Sigmoid colon (tissue), 7 donors: Measurements from ENCODE around the gene ZFAND3. TPM values are rescaled to one million over a fixed set of nuclear protein-coding genes. Genes with fewer than 3 reads are reported as not detected.

Experiments used
- DNase-seq: peaks from one replicate; pipeline ENCODE4 v3.0.0-alpha.2; 2019
- H3K27ac ChIP-seq, 4 donors: fragments of 200-600 bp; sonication (generic); one replicate each; pipeline ENCODE4 v1.5.1; 2016 to 2019; ENCODE audit warnings: mild to moderate bottlenecking in 1 of 4
- H3K27me3 ChIP-seq, 3 donors: fragments of 200-600 bp; sonication (generic); one replicate each; pipeline ENCODE4 v1.5.1; 2019; ENCODE audit warnings: mild to moderate bottlenecking in 1 of 3
- H3K36me3 ChIP-seq, 4 donors: fragments of 200-600 bp; sonication (generic); one replicate each; pipeline ENCODE4 v1.5.1; 2016 to 2019
- H3K4me1 ChIP-seq, 4 donors: fragments of 200-600 bp; sonication (generic); one replicate each; pipeline ENCODE4 v1.5.1; 2017 to 2019
- H3K4me3 ChIP-seq, 4 donors: fragments of 200-600 bp; sonication (generic); one replicate each; pipeline ENCODE4 v1.5.1; 2017 to 2019; ENCODE audit warnings: mild to moderate bottlenecking in 2 of 4, moderate library complexity in 1 of 4
- H3K9me3 ChIP-seq, 4 donors: fragments of 200-600 bp in 3 of 4; sonication (generic) in 3 of 4; one replicate each; pipeline versions ENCODE4 v1.5.1 to v1.6.1; 2013 to 2019
- CTCF ChIP-seq, 4 experiments: fragments of 450-650 bp in 3 of 4; fragments of 200-600 bp in 1 of 4; IDR thresholded peaks; one replicate each; pipeline ENCODE4 v1.5.1; 2016 to 2019; ENCODE audit warnings: antibody characterized with exemption in 4 of 4, mild to moderate bottlenecking in 3 of 4, moderate library complexity in 2 of 4
- EP300 ChIP-seq, 4 donors: sonication (generic); formaldehyde crosslinking; IDR thresholded peaks; one replicate each; pipeline ENCODE4 v1.6.1; 2017; ENCODE audit warnings: antibody characterized with exemption in 4 of 4
- POLR2A ChIP-seq, 2 donors: fragments of 450-650 bp; IDR thresholded peaks; one replicate each; pipeline ENCODE4 v1.6.1; 2016; ENCODE audit warnings: antibody characterized with exemption in 2 of 2, mild to moderate bottlenecking in 2 of 2, moderate library complexity in 2 of 2
- POLR2AphosphoS5 ChIP-seq, 4 donors: sonication (generic); formaldehyde crosslinking; IDR thresholded peaks; one replicate each; pipeline ENCODE4 v1.6.1; 2017; ENCODE audit warnings: antibody characterized with exemption in 4 of 4
- WGBS, 2 donors: extraction: QIAGEN DNeasy Blood & Tissue Kit; methylation state at CpG; one replicate each; pipeline ENCODE4 v1.1.7; 2013; 5-methylcytosine and 5-hydroxymethylcytosine counted together
- intact Hi-C: fragments of 100-400 bp; cut with DNase I; formaldehyde crosslinking; loops from one replicate; pipeline ENCODE4 v1.15.1; 2023
- polyA plus RNA-seq, 3 donors: library from polyadenylated mRNA; stranded (reverse); fragments of 200-250 nt; gene quantifications; one replicate each; pipeline ENCODE4 v1.2.3, GENCODE V29; 2013
- total RNA-seq, 4 donors: library from RNA; depleted of rRNA; stranded (reverse); fragments of >200 nt; gene quantifications; one replicate each; pipeline ENCODE4 v1.1.0, GENCODE V29; 2016
- donor health status: healthy with polysubstance abuse.
- donor health status: Bipolar disorder and iron deficiency.
- donor health status: healthy.

The ZFAND3 gene
- total and polyA plus RNA-seq, 7 donors, result 32.4 to 54.8 (median 39.0) TPM

GRCh38 chr6:38078671-38079070, 259.1 kb downstream of the ZFAND3 start:
- Histone ChIP-seq H3K9me3 (no peaks in the 10 kb centered on the region), H3K27ac (no peak overlapping the region), H3K36me3 (peaks cover 0 to 7% (median 0%) of the 10 kb centered on the region in 4 donors), H3K4me3 (no peak overlapping the region), H3K27me3 (no peaks in the 10 kb centered on the region), H3K4me1 (peaks cover 0 to 36% (median 7%) of the 10 kb centered on the region in 4 donors)
- 64 to 86% methylated on average over 4 of the region's 4 CpGs for WGBS, 2 donors
- intact Hi-C loops, result no loop called here
- DNase-seq, result no peak
- no peak for TF ChIP-seq POLR2A (IDR thresholded peaks at IDR 0.05)
- no peak for TF ChIP-seq EP300 (IDR thresholded peaks at IDR 0.05)
- no peak for TF ChIP-seq POLR2AphosphoS5 (IDR thresholded peaks at IDR 0.05)
- TF ChIP-seq CTCF (IDR thresholded peaks at IDR 0.05), result no peak

- no peak overlapping the region for H3K4me3 ChIP-seq
- peaks cover 0 to 7% (median 0%) of the 10 kb centered on the region in 4 donors for H3K36me3 ChIP-seq
- peaks cover 0 to 36% (median 7%) of the 10 kb centered on the region in 4 donors for H3K4me1 ChIP-seq
- intact Hi-C loops, result no loop called here
- no peaks in the 10 kb centered on the region for H3K9me3 ChIP-seq
- H3K27me3 ChIP-seq, result no peaks in the 10 kb centered on the region
- 98% methylated on average over 1 of the region's 1 CpG for whole genome bisulfite sequencing, 2 donors
- DNase-seq, result no peak
- no peak overlapping the region for H3K27ac ChIP-seq
- TF ChIP-seq EP300 (IDR thresholded peaks at IDR 0.05) (no peak), POLR2AphosphoS5 (IDR thresholded peaks at IDR 0.05) (no peak), CTCF (IDR thresholded peaks at IDR 0.05) (no peak), POLR2A (IDR thresholded peaks at IDR 0.05) (no peak)
These were observed 259.6 kb downstream of the ZFAND3 start for GRCh38 chr6:38079107-38079506.

GRCh38 chr6:38079537-38079936, 260.0 kb downstream of the ZFAND3 start:
- WGBS, 2 donors, result 12 to 54% methylated on average over 1 of the region's 1 CpG
- intact Hi-C loops, result no loop called here
- no peaks in the 10 kb centered on the region for H3K27me3 ChIP-seq

GRCh38 chr6:38080360-38080759, 260.8 kb downstream of the ZFAND3 start:
- no peaks in the 10 kb centered on the region for H3K9me3 ChIP-seq
- 14 to 52% methylated on average over 3 of the region's 3 CpGs for WGBS, 2 donors
- H3K4me3 ChIP-seq, result no peak overlapping the region
- H3K27me3 ChIP-seq, result no peaks in the 10 kb centered on the region
- H3K36me3 ChIP-seq, result peaks cover 0 to 11% (median 0%) of the 10 kb centered on the region in 4 donors
- DNase-seq, result no peak
- TF ChIP-seq POLR2A (IDR thresholded peaks at IDR 0.05) (no peak), EP300 (IDR thresholded peaks at IDR 0.05) (no peak), CTCF (IDR thresholded peaks at IDR 0.05) (no peak), POLR2AphosphoS5 (IDR thresholded peaks at IDR 0.05) (no peak)
- peaks cover 0 to 36% (median 7%) of the 10 kb centered on the region in 4 donors for H3K4me1 ChIP-seq
- no peak overlapping the region for H3K27ac ChIP-seq
- intact Hi-C loops, result no loop called here

More at GRCh38 chr6:38079537-38079936, 260.0 kb downstream of the ZFAND3 start:
- H3K27ac ChIP-seq, result no peak overlapping the region
- peaks cover 0 to 7% (median 0%) of the 10 kb centered on the region in 4 donors for H3K36me3 ChIP-seq
- no peak for DNase-seq
- no peak for TF ChIP-seq POLR2AphosphoS5 (IDR thresholded peaks at IDR 0.05)
- no peak for TF ChIP-seq CTCF (IDR thresholded peaks at IDR 0.05)
- TF ChIP-seq EP300 (IDR thresholded peaks at IDR 0.05), result no peak
- TF ChIP-seq POLR2A (IDR thresholded peaks at IDR 0.05), result no peak
- no peak overlapping the region for H3K4me3 ChIP-seq
- peaks cover 0 to 36% (median 7%) of the 10 kb centered on the region in 4 donors for H3K4me1 ChIP-seq
- H3K9me3 ChIP-seq, result no peaks in the 10 kb centered on the region

- Histone ChIP-seq H3K9me3 (no peaks in the 10 kb centered on the region), H3K4me1 (peaks cover 0 to 42% (median 10%) of the 10 kb centered on the region in 4 donors), H3K27me3 (no peaks in the 10 kb centered on the region), H3K36me3 (peaks cover 0 to 11% (median 0%) of the 10 kb centered on the region in 4 donors), H3K4me3 (no peak overlapping the region), H3K27ac (no peak overlapping the region)
- intact Hi-C loops, result no loop called here
- WGBS, 2 donors, result 18 to 63% methylated on average over 2 of the region's 2 CpGs
- no peak for DNase-seq
- no peak for TF ChIP-seq POLR2A (IDR thresholded peaks at IDR 0.05)
- no peak for TF ChIP-seq CTCF (IDR thresholded peaks at IDR 0.05)
- no peak for TF ChIP-seq POLR2AphosphoS5 (IDR thresholded peaks at IDR 0.05)
- no peak for TF ChIP-seq EP300 (IDR thresholded peaks at IDR 0.05)
These were observed 261.4 kb downstream of the ZFAND3 start for GRCh38 chr6:38080889-38081288.
